Smooth muscle cell of the coronary artery (primary cell): ENCODE data around the gene THOC5. TPM values are rescaled to one million over a fixed set of nuclear protein-coding genes. Genes with fewer than 3 reads are reported as not detected.

ENCODE experiments used
- total RNA-seq: library from RNA; depleted of rRNA; stranded (reverse); fragments of >200 nt; gene quantifications from 2 replicates; pipeline ENCODE4 v1.2.3, GENCODE V29; 2014; ENCODE audit warnings: low replicate concordance

Gene THOC5
- 43.5 and 44.3 TPM in 2 replicates for total RNA-seq

GRCh38 chr22:29553351-29554224, at the start of gene THOC5:
THOC5 (minus strand) TSS chr22:29553757; CDS start chr22:29549147, 4,610 bp downstream.

GRCh38 chr22:29479417-29480261, 73.9 kb downstream of the THOC5 start, which contains the start of gene NEFH:
NEFH (plus strand) TSS chr22:29480218; CDS start chr22:29480263, 45 bp downstream.

Other genes with a start within 250 kb of the THOC5 start
- 5.9 TPM in 2 replicates for gene GAS2L1, start 247.1 kb downstream of the THOC5 start, total RNA-seq
- under 0.01 TPM in 1 of 2 replicates, not detected in the other for gene RASL10A, start 238.1 kb downstream of the THOC5 start, total RNA-seq
- 49.4 and 68.6 TPM in 2 replicates for gene AP1B1, start 165.2 kb downstream of the THOC5 start, total RNA-seq
- not detected in 2 replicates for gene RFPL1, start 115.2 kb downstream of the THOC5 start, total RNA-seq
- gene NEFH, start 73.5 kb downstream of the THOC5 start, total RNA-seq = 0.08 and 0.23 TPM in 2 replicates
- 27.6 and 59.8 TPM in 2 replicates for gene NIPSNAP1, start 27.4 kb upstream of the THOC5 start, total RNA-seq
- gene NF2, start 49.9 kb upstream of the THOC5 start, total RNA-seq = 57.7 and 116 TPM in 2 replicates
- not detected in 2 replicates for gene CABP7, start 166.2 kb upstream of the THOC5 start, total RNA-seq
- 9.6 and 17.7 TPM in 2 replicates for gene ZMAT5, start 213.2 kb upstream of the THOC5 start, total RNA-seq
- 133 and 145 TPM in 2 replicates for gene UQCR10, start 213.6 kb upstream of the THOC5 start, total RNA-seq